Measurements from ENCODE around the gene DSCAM. TPM values are rescaled to one million over a fixed set of nuclear protein-coding genes. Genes with fewer than 3 reads are reported as not detected.

DSCAM gene
- total RNA-seq, 1 experiment from 2014 or later = 0.13 TPM

DNA sequence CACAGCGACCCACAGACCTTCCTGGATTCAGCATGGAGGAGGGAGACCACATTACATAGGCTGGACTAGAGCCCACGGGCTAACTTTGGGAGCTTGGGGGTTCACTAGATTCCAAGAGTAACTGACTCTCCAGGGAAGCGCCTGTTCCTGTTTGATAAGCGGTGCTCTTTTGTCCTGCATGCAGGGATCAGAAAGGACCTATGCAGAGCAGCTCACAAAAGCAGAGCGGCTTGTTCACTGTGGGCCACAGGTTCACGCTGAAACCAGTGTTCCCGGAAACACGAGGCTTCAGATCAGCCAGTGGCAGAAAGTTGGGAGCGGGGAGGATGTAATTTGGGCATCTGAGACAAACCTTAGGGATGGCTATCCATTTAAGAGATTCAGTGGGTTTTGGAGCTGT lies 575.8 kb downstream of the DSCAM start (continued):
- TF ChIP-seq, protein P1, sequence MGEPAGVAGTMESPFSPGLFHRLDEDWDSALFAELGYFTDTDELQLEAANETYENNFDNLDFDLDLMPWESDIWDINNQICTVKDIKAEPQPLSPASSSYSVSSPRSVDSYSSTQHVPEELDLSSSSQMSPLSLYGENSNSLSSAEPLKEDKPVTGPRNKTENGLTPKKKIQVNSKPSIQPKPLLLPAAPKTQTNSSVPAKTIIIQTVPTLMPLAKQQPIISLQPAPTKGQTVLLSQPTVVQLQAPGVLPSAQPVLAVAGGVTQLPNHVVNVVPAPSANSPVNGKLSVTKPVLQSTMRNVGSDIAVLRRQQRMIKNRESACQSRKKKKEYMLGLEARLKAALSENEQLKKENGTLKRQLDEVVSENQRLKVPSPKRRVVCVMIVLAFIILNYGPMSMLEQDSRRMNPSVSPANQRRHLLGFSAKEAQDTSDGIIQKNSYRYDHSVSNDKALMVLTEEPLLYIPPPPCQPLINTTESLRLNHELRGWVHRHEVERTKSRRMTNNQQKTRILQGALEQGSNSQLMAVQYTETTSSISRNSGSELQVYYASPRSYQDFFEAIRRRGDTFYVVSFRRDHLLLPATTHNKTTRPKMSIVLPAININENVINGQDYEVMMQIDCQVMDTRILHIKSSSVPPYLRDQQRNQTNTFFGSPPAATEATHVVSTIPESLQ (CRISPR knock-in tag; IDR thresholded peaks at IDR 0.05) = no peak
- TF ChIP-seq FOXP1 (CRISPR knock-in tag; IDR thresholded peaks at IDR 0.05; ENCODE audit: borderline replicate concordance) (no peak), JAZF1 (CRISPR knock-in tag; IDR thresholded peaks at IDR 0.05) (no peak), PRDM15 (CRISPR knock-in tag; IDR thresholded peaks at IDR 0.05) (no peak)
- TF ChIP-seq, protein P2, sequence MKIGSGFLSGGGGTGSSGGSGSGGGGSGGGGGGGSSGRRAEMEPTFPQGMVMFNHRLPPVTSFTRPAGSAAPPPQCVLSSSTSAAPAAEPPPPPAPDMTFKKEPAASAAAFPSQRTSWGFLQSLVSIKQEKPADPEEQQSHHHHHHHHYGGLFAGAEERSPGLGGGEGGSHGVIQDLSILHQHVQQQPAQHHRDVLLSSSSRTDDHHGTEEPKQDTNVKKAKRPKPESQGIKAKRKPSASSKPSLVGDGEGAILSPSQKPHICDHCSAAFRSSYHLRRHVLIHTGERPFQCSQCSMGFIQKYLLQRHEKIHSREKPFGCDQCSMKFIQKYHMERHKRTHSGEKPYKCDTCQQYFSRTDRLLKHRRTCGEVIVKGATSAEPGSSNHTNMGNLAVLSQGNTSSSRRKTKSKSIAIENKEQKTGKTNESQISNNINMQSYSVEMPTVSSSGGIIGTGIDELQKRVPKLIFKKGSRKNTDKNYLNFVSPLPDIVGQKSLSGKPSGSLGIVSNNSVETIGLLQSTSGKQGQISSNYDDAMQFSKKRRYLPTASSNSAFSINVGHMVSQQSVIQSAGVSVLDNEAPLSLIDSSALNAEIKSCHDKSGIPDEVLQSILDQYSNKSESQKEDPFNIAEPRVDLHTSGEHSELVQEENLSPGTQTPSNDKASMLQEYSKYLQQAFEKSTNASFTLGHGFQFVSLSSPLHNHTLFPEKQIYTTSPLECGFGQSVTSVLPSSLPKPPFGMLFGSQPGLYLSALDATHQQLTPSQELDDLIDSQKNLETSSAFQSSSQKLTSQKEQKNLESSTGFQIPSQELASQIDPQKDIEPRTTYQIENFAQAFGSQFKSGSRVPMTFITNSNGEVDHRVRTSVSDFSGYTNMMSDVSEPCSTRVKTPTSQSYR (CRISPR knock-in tag; IDR thresholded peaks at IDR 0.05) = no peak

- no peaks in the 10 kb centered on the region for H3K9me3 Mint-ChIP-seq
- H3K27me3 Mint-ChIP-seq (ENCODE audit: low read depth) = no peaks in the 10 kb centered on the region
- no peaks in the 10 kb centered on the region for H3K36me3 Mint-ChIP-seq
- no peak overlapping the region for H3K27ac Mint-ChIP-seq
- TF ChIP-seq, protein P3, sequence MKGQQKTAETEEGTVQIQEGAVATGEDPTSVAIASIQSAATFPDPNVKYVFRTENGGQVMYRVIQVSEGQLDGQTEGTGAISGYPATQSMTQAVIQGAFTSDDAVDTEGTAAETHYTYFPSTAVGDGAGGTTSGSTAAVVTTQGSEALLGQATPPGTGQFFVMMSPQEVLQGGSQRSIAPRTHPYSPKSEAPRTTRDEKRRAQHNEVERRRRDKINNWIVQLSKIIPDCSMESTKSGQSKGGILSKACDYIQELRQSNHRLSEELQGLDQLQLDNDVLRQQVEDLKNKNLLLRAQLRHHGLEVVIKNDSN (CRISPR knock-in tag; IDR thresholded peaks at IDR 0.05) = no peak
- TF ChIP-seq OVOL2 (CRISPR knock-in tag; IDR thresholded peaks at IDR 0.05; ENCODE audit: borderline replicate concordance) (no peak), ZBTB21 (CRISPR knock-in tag; IDR thresholded peaks at IDR 0.05; ENCODE audit: borderline replicate concordance) (no peak), TEAD4 (CRISPR knock-in tag; IDR thresholded peaks at IDR 0.05) (no peak)
- TF ChIP-seq, protein P4, sequence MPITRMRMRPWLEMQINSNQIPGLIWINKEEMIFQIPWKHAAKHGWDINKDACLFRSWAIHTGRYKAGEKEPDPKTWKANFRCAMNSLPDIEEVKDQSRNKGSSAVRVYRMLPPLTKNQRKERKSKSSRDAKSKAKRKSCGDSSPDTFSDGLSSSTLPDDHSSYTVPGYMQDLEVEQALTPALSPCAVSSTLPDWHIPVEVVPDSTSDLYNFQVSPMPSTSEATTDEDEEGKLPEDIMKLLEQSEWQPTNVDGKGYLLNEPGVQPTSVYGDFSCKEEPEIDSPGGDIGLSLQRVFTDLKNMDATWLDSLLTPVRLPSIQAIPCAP (CRISPR knock-in tag; IDR thresholded peaks at IDR 0.05) = no peak
- DNase-seq (ENCODE audit: low spot score) (no peak), ATAC-seq (no peak)
- ChIA-PET CTCF (interaction anchor here (1.2 kb wide), 1 partner anchor 104 kb away, joined by 3 read pairs; no protein-coding TSS in a partner anchor), POLR2A (no interaction called here)
- H3K4me3 Mint-ChIP-seq = no peak overlapping the region
- H3K4me1 Mint-ChIP-seq = peaks cover 23% of the 10 kb centered on the region
Measured at GRCh38 chr21:40270047-40270446, 576.9 kb downstream of the DSCAM start.

- Mint-ChIP-seq H3K4me3 (no peak overlapping the region), H3K27ac (no peak overlapping the region), H3K36me3 (no peaks in the 10 kb centered on the region), H3K9me3 (no peaks in the 10 kb centered on the region), H3K27me3 (ENCODE audit: low read depth) (no peaks in the 10 kb centered on the region), H3K4me1 (peaks cover 23% of the 10 kb centered on the region)
- POLR2A ChIA-PET = no interaction called here
- CTCF ChIA-PET = no interaction called here
- no peak for DNase-seq (ENCODE audit: low spot score)
- no peak for ATAC-seq
- TF ChIP-seq GRHL2 (CRISPR knock-in tag; IDR thresholded peaks at IDR 0.05; ENCODE audit: insufficient replicate concordance, severe bottlenecking) (no peak), FOXP4 (CRISPR knock-in tag; IDR thresholded peaks at IDR 0.05) (no peak), ZNF396 (CRISPR knock-in tag; IDR thresholded peaks at IDR 0.05; ENCODE audit: borderline replicate concordance) (no peak), ZNF219 (CRISPR knock-in tag; IDR thresholded peaks at IDR 0.05; ENCODE audit: borderline replicate concordance) (no peak), FOXP1 (CRISPR knock-in tag; IDR thresholded peaks at IDR 0.05; ENCODE audit: borderline replicate concordance) (no peak)
- TF ChIP-seq, protein P5, sequence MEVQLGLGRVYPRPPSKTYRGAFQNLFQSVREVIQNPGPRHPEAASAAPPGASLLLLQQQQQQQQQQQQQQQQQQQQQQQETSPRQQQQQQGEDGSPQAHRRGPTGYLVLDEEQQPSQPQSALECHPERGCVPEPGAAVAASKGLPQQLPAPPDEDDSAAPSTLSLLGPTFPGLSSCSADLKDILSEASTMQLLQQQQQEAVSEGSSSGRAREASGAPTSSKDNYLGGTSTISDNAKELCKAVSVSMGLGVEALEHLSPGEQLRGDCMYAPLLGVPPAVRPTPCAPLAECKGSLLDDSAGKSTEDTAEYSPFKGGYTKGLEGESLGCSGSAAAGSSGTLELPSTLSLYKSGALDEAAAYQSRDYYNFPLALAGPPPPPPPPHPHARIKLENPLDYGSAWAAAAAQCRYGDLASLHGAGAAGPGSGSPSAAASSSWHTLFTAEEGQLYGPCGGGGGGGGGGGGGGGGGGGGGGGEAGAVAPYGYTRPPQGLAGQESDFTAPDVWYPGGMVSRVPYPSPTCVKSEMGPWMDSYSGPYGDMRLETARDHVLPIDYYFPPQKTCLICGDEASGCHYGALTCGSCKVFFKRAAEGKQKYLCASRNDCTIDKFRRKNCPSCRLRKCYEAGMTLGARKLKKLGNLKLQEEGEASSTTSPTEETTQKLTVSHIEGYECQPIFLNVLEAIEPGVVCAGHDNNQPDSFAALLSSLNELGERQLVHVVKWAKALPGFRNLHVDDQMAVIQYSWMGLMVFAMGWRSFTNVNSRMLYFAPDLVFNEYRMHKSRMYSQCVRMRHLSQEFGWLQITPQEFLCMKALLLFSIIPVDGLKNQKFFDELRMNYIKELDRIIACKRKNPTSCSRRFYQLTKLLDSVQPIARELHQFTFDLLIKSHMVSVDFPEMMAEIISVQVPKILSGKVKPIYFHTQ (CRISPR knock-in tag; IDR thresholded peaks at IDR 0.05) = no peak
- TF ChIP-seq, protein P6, sequence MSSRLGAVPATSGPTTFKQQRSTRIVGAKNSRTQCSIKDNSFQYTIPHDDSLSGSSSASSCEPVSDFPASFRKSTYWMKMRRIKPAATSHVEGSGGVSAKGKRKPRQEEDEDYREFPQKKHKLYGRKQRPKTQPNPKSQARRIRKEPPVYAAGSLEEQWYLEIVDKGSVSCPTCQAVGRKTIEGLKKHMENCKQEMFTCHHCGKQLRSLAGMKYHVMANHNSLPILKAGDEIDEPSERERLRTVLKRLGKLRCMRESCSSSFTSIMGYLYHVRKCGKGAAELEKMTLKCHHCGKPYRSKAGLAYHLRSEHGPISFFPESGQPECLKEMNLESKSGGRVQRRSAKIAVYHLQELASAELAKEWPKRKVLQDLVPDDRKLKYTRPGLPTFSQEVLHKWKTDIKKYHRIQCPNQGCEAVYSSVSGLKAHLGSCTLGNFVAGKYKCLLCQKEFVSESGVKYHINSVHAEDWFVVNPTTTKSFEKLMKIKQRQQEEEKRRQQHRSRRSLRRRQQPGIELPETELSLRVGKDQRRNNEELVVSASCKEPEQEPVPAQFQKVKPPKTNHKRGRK (CRISPR knock-in tag; IDR thresholded peaks at IDR 0.05; ENCODE audit: borderline replicate concordance) = no peak
Measured at GRCh38 chr21:40269239-40269638, 577.7 kb downstream of the DSCAM start.
